CD8-positive, alpha-beta memory T cell (primary cell): Measurements from ENCODE around the gene CARS1. TPM values are rescaled to one million over a fixed set of nuclear protein-coding genes. Genes with fewer than 3 reads are reported as not detected.

ENCODE experiments used
- CTCF ChIA-PET: fragments of 350-600 bp; sonication (Branson Sonifier 250); formaldehyde crosslinking; loops from one replicate; lab custom pipeline; 2021; ENCODE audit warnings: antibody characterized with exemption; lab: Charles Lee
- POLR2A ChIA-PET: fragments of 350-600 bp; sonication (Branson Sonifier 250); formaldehyde crosslinking; loops from one replicate; lab custom pipeline; 2021; ENCODE audit warnings: antibody characterized with exemption; lab: Charles Lee
- DNase-seq, 5 donors: peaks; one replicate each; pipeline versions ENCODE4 v3.0.0 to v3.0.0-alpha.2; 2020 to 2022; ENCODE audit warnings: mixed read lengths in 1 of 5
- H3K27ac ChIP-seq: one replicate; pipeline ENCODE4 v1.7.0; 2013; ENCODE audit warnings: low read depth, mild to moderate bottlenecking, low read length, moderate library complexity
- H3K27me3 ChIP-seq: 2 replicates; pipeline ENCODE4 v1.7.0; 2013; ENCODE audit warnings: low read length, mild to moderate bottlenecking; ENCODE audit not compliant: insufficient read depth, poor library complexity, severe bottlenecking
- H3K36me3 ChIP-seq: 2 replicates; pipeline ENCODE4 v1.7.0; 2013; ENCODE audit warnings: mild to moderate bottlenecking, low read length, moderate library complexity; ENCODE audit not compliant: insufficient read depth
- H3K4me1 ChIP-seq: 2 replicates; pipeline ENCODE4 v1.7.0; 2013; ENCODE audit warnings: mild to moderate bottlenecking, low read length, moderate library complexity; ENCODE audit not compliant: insufficient read depth
- H3K4me3 ChIP-seq: 2 replicates; pipeline ENCODE4 v1.7.0; 2013; ENCODE audit warnings: mild to moderate bottlenecking, low read length
- H3K9me3 ChIP-seq: 2 replicates; pipeline ENCODE4 v1.7.0; 2013; ENCODE audit warnings: mild to moderate bottlenecking, low read length
- H3K27ac Mint-ChIP-seq, 8 donors: one replicate each; pipeline ENCODE4 v1.8.0; 2020 to 2021; ENCODE audit warnings: mixed read lengths in 8 of 8, mild to moderate bottlenecking in 6 of 8, inconsistent platforms in 3 of 8, moderate library complexity in 3 of 8
- H3K27me3 Mint-ChIP-seq, 2 donors: one replicate each; pipeline ENCODE4 v1.8.0; 2020 to 2021; ENCODE audit warnings: mixed read lengths in 2 of 2, mild to moderate bottlenecking in 1 of 2, moderate library complexity in 1 of 2
- H3K36me3 Mint-ChIP-seq, 3 donors: one replicate each; pipeline ENCODE4 v1.8.0; 2020 to 2021; ENCODE audit warnings: mixed read lengths in 3 of 3, inconsistent platforms in 1 of 3, mild to moderate bottlenecking in 1 of 3
- H3K4me1 Mint-ChIP-seq, 3 donors: one replicate each; pipeline ENCODE4 v1.8.0; 2020 to 2021; ENCODE audit warnings: mixed read lengths in 3 of 3, inconsistent platforms in 1 of 3, mild to moderate bottlenecking in 1 of 3
- H3K4me3 Mint-ChIP-seq, 7 donors: one replicate each; pipeline ENCODE4 v1.8.0; 2020 to 2021; ENCODE audit warnings: mixed read lengths in 7 of 7, mild to moderate bottlenecking in 6 of 7, moderate library complexity in 4 of 7, inconsistent platforms in 2 of 7
- H3K9me3 Mint-ChIP-seq, 5 donors: one replicate each; pipeline ENCODE4 v1.8.0; 2020 to 2022; ENCODE audit warnings: mixed read lengths in 5 of 5, mild to moderate bottlenecking in 3 of 5, moderate library complexity in 2 of 5, inconsistent platforms in 1 of 5
- polyA plus RNA-seq: library from polyadenylated mRNA; unstranded; fragments of 300-500 nt; fragmentation: Illumina TruSeq; gene quantifications from one replicate; pipeline ENCODE4 v1.2.3, GENCODE V29; 2021
- total RNA-seq, 2 experiments: library from RNA; stranded (reverse); gene quantifications; one replicate each; pipeline ENCODE4 v1.2.3, GENCODE V29; 2021

CARS1 gene
- total and polyA plus RNA-seq, 3 experiments from 2014 or later, result 43.4 to 83.3 (median 81.2) TPM

DNA sequence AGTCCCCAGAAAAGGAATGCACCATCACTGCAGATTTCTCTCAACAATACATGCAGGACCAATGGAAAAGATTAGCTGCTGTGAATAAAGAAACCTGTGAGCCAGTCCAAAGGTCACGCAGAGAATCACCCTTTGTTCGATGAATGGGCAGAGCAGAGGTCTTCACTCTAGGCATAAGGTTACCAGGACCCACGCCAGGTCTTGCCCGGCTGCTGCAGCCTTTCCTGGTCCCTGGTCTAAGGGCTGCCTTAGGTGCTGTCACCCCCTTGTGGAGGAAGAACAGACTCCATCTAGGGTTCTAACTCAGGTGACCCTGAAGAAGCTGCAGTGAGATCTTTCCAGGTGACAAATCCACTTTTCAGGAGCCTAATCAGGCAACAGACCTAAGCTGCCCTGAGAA is 36.1 kb downstream of the CARS1 start:
- Mint-ChIP-seq H3K9me3 (no peaks in the 10 kb centered on the region), H3K4me3 (no peak overlapping the region), H3K4me1 (peaks cover 19 to 60% (median 47%) of the 10 kb centered on the region in 3 donors), H3K27me3 (no peaks in the 10 kb centered on the region), H3K36me3 (peaks cover 0 to 67% (median 9%) of the 10 kb centered on the region in 3 donors), H3K27ac (peak overlapping the region in 1 of 8 donors; percentile 74)
- Histone ChIP-seq H3K27ac (no peak overlapping the region), H3K9me3 (no peaks in the 10 kb centered on the region), H3K4me3 (no peak overlapping the region), H3K36me3 (peaks cover 28% of the 10 kb centered on the region), H3K4me1 (peaks cover 35% of the 10 kb centered on the region), H3K27me3 (no peaks in the 10 kb centered on the region)
- CTCF ChIA-PET, result interaction anchor here (0.6 to 4.0 kb wide), 17 partner anchors 8 to 489 kb away, joined by 3 to 36 read pairs (median 4); no protein-coding TSS in a partner anchor
- POLR2A ChIA-PET, result no interaction called here
- peak in 3 of 5 donors; percentile 39 to 66 (median 64) for DNase-seq

DNA sequence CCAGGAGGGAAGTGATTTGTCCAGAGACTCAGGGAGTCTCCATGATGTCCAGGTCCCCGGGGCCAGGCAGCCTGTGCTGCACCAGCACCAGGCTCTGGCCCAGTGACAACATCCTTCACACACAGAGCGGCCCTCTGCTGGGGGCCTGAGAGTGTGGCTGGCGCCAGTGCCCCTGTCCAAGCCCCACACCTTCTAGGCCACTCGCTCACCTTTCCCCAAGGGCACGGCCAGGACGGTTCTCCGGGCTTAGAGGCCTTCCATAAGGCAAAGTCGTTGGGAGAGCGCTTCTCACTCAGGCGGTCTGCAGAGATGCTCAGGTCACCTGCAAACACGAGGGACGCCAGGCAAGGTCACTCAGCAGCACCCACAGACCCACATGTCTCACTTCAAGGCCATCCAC is 37.2 kb downstream of the CARS1 start:
- Mint-ChIP-seq H3K36me3 (peaks cover 0 to 68% (median 5%) of the 10 kb centered on the region in 3 donors), H3K27me3 (no peaks in the 10 kb centered on the region), H3K4me1 (peaks cover 27 to 70% (median 56%) of the 10 kb centered on the region in 3 donors), H3K27ac (peak overlapping the region in 5 of 8 donors; percentile 16 to 63 (median 39)), H3K9me3 (no peaks in the 10 kb centered on the region), H3K4me3 (no peak overlapping the region)
- Histone ChIP-seq H3K4me1 (peaks cover 46% of the 10 kb centered on the region), H3K4me3 (no peak overlapping the region), H3K27ac (no peak overlapping the region), H3K36me3 (peaks cover 27% of the 10 kb centered on the region), H3K27me3 (no peaks in the 10 kb centered on the region), H3K9me3 (no peaks in the 10 kb centered on the region)
- POLR2A ChIA-PET, result no interaction called here
- no peak for DNase-seq
- CTCF ChIA-PET, result interaction anchor here (1.2 to 4.0 kb wide), 7 partner anchors 13 to 488 kb away, joined by 3 to 36 read pairs (median 5); no protein-coding TSS in a partner anchor

DNA sequence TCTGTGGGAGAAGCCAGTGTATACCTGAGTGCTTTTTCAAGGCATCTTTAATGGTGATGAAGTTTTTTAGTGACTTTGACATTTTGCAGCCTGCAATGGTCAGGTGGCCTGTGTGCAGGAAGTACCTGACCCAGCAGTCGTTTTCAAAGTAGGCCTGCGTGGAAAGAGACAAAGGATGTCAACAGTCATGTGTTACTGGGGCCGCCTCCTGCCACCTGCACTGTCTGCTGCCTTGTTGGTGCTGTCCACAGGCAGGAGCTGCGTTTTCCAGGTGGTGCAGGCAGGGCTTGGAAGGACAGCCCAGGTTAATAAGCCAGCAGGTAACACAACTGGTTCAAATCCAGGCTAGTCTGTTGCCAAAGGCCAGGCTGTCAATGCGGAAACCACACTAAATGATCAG is 38.6 kb downstream of the CARS1 start:
- no peak for DNase-seq
- ChIA-PET CTCF (interaction anchor here (1.4 kb wide), 1 partner anchor 43 kb away, joined by 5 read pairs; no protein-coding TSS in a partner anchor), POLR2A (no interaction called here)
- Mint-ChIP-seq H3K27me3 (no peaks in the 10 kb centered on the region), H3K4me1 (peaks cover 41 to 84% (median 70%) of the 10 kb centered on the region in 3 donors), H3K4me3 (peak overlapping the region in 2 of 7 donors; percentile 20 to 36), H3K9me3 (no peaks in the 10 kb centered on the region), H3K36me3 (peaks cover 0 to 65% (median 5%) of the 10 kb centered on the region in 3 donors), H3K27ac (peak overlapping the region; percentile 33 to 95 (median 52))
- H3K27ac ChIP-seq, result no peak overlapping the region
- peaks cover 27% of the 10 kb centered on the region for H3K36me3 ChIP-seq
- H3K9me3 ChIP-seq, result no peaks in the 10 kb centered on the region
- H3K4me1 ChIP-seq, result peaks cover 57% of the 10 kb centered on the region
- H3K27me3 ChIP-seq, result no peaks in the 10 kb centered on the region
- no peak overlapping the region for H3K4me3 ChIP-seq

DNA sequence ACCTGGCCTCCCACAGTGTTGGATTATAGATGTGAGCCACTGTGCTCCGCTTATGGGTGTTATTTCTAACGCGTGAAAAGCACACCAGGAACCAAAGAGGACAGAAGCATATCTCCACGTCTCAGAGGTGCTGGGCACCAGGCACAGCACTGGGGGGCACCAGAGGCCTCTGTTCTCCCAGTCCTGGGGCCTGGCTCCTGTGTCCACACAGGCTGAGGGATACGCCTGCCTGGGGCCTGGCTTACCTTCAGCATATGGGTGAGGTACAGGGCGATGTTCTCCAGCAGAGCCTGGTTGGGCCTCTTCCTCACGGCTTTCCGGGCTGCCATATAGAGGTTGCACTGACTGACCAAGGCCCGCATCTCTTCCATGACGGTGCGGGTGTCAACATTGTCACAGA is 40.4 kb downstream of the CARS1 start:
- POLR2A ChIA-PET, result interaction anchor here (3.2 kb wide), 1 partner anchor 27 kb away, joined by 54 read pairs; the partner anchor contains the start of gene NAP1L4
- Mint-ChIP-seq H3K27ac (peak overlapping the region; percentile 29 to 92 (median 62)), H3K4me1 (peaks cover 32 to 82% (median 61%) of the 10 kb centered on the region in 3 donors)

DNA sequence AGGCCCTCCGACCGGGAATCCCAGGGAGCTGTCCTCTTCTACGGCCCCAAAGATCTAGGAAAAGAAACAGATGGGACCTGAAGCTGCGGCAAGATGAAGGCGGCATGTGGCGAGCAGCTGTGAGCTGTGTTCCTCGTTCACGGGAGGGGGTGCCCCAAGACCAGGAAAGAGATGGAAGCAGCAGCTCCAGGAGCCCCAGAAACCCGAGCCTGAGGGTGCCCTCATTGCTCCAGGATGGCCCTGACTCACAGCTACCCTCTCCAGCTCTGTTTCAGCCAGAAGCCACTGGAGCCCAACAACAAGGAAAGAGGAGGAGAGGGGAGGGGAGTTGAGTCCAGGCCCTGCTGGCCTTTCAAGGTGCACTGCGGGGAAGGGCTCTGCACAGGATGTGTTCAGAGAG is 41.4 kb downstream of the CARS1 start:
- Histone ChIP-seq H3K4me3 (no peak overlapping the region), H3K9me3 (no peaks in the 10 kb centered on the region), H3K4me1 (peaks cover 45% of the 10 kb centered on the region), H3K36me3 (peaks cover 27% of the 10 kb centered on the region), H3K27me3 (no peaks in the 10 kb centered on the region), H3K27ac (no peak overlapping the region)
- ChIA-PET CTCF (interaction anchor here (0.9 to 4.9 kb wide), 7 partner anchors 19 to 483 kb away, joined by 3 to 43 read pairs (median 6); partner anchors contain the start of gene NAP1L4), POLR2A (interaction anchor here (3.2 kb wide), 1 partner anchor 26 kb away, joined by 54 read pairs; the partner anchor contains the start of gene NAP1L4)
- Mint-ChIP-seq H3K4me1 (peaks cover 29 to 74% (median 51%) of the 10 kb centered on the region in 3 donors), H3K4me3 (no peak overlapping the region), H3K9me3 (no peaks in the 10 kb centered on the region), H3K27ac (peak overlapping the region in 6 of 8 donors; percentile 74 to 91 (median 88)), H3K27me3 (no peaks in the 10 kb centered on the region), H3K36me3 (peaks cover 0 to 70% (median 5%) of the 10 kb centered on the region in 3 donors)
- no peak for DNase-seq

More for the DNA sequence above, 40.4 kb downstream of the CARS1 start:
- peaks cover 48% of the 10 kb centered on the region for H3K4me1 ChIP-seq
- H3K9me3 Mint-ChIP-seq, result no peaks in the 10 kb centered on the region
- H3K36me3 ChIP-seq, result peaks cover 27% of the 10 kb centered on the region
- H3K27ac ChIP-seq, result no peak overlapping the region
- H3K9me3 ChIP-seq, result no peaks in the 10 kb centered on the region
- no peak for DNase-seq
- no peak overlapping the region for H3K4me3 ChIP-seq
- H3K36me3 Mint-ChIP-seq, result peaks cover 0 to 63% (median 5%) of the 10 kb centered on the region in 3 donors
- H3K27me3 Mint-ChIP-seq, result no peaks in the 10 kb centered on the region
- H3K4me3 Mint-ChIP-seq, result peak overlapping the region in 1 of 7 donors; percentile 39
- CTCF ChIA-PET, result interaction anchor here (4.9 kb wide), 1 partner anchor 26 kb away, joined by 43 read pairs; the partner anchor contains the start of gene NAP1L4
- H3K27me3 ChIP-seq, result no peaks in the 10 kb centered on the region

DNA sequence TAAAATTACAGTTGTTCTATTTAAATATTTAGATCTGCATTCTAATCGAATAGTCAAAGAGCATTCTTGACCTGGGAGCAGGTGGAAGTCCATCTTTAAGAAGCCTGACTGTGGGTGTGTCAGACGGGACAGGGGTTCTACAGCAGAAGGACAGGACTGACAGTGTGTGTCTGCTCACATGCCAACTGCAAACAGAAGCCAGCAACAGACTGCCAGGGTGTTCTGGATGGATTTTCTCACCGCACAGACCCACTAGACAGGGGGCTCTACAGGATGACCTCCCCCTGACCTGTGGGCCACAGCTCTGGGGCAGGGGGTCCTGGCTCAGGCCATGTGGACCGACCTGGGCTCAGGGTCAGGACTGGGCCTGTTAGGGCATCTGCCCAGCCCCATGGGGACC is 42.3 kb downstream of the CARS1 start:
- Histone ChIP-seq H3K36me3 (peaks cover 23% of the 10 kb centered on the region), H3K27ac (no peak overlapping the region), H3K27me3 (no peaks in the 10 kb centered on the region), H3K4me3 (peak overlapping the region; percentile 33), H3K9me3 (no peaks in the 10 kb centered on the region), H3K4me1 (peaks cover 45% of the 10 kb centered on the region)
- H3K27me3 Mint-ChIP-seq, result no peaks in the 10 kb centered on the region
- H3K36me3 Mint-ChIP-seq, result peaks cover 0 to 71% (median 5%) of the 10 kb centered on the region in 3 donors
- peak overlapping the region in 6 of 7 donors; percentile 57 to 76 (median 72) for H3K4me3 Mint-ChIP-seq
- ChIA-PET POLR2A (interaction anchor here (0.6 to 3.2 kb wide), 7 partner anchors 11 to 85 kb away, joined by 3 to 54 read pairs (median 3); partner anchors contain the start of genes CARS1, NAP1L4 and PHLDA2), CTCF (interaction anchor here (0.7 to 4.9 kb wide), 17 partner anchors 8 to 482 kb away, joined by 3 to 43 read pairs (median 3); partner anchors contain the start of genes CARS1 and NAP1L4)
- peak in 1 of 5 donors; percentile 45 for DNase-seq
- peak overlapping the region; percentile 72 to 91 (median 88) for H3K27ac Mint-ChIP-seq
- no peaks in the 10 kb centered on the region for H3K9me3 Mint-ChIP-seq
- peaks cover 28 to 74% (median 52%) of the 10 kb centered on the region in 3 donors for H3K4me1 Mint-ChIP-seq

DNA sequence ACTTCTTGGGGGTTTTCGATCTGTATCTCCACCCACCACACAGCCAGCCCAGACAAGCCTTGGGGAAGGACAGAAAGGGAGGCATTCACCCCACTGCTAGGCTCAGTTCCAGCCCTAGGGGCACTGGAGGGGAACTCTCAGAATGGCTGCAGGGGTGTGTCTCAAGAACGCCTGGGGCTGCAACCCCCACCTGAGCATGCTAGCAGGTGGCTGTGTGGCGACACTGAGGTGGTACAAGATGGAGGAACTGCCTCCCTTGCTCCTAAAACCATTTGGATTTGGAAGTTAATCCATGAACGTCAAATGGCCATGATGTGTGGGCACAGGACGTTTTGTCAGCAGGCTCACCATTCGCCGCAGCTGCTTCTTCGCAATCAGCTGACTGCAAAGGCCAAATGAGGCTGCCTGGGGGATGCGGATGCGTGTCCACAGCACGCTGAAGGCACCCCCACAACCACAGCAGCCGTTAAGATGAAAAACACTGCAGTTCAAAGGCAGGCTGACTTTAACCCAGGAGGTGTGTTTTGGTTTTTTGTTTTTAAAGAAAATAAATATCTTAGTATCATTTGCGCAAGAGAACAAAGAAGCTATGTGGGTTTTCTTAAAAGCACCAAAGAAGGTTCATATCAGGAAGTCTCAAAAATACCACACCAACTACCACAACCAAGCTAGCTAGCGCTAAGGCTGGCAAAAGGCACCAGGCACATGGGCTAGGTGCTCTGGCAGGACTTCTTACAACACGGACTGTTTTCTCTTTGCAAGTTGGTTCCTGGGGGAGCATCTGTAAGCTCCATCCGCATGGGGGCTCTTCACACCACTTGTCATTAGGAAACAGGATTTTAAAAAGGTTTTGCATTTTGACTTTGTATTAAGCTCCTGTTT is 42.9 kb downstream of the CARS1 start:
- Mint-ChIP-seq H3K9me3 (no peaks in the 10 kb centered on the region), H3K36me3 (peaks cover 0 to 72% (median 7%) of the 10 kb centered on the region in 3 donors), H3K4me1 (peaks cover 28 to 81% (median 57%) of the 10 kb centered on the region in 3 donors), H3K27me3 (no peaks in the 10 kb centered on the region), H3K4me3 (peak overlapping the region; percentile 6 to 76 (median 71)), H3K27ac (peak overlapping the region; percentile 74 to 91 (median 88))
- Histone ChIP-seq H3K9me3 (no peaks in the 10 kb centered on the region), H3K36me3 (peaks cover 22% of the 10 kb centered on the region), H3K4me1 (peaks cover 45% of the 10 kb centered on the region), H3K27me3 (no peaks in the 10 kb centered on the region), H3K27ac (no peak overlapping the region), H3K4me3 (peak overlapping the region; percentile 58)
- POLR2A ChIA-PET, result interaction anchor here (0.6 to 3.2 kb wide), 8 partner anchors 11 to 85 kb away, joined by 3 to 54 read pairs (median 4); partner anchors contain the start of genes CARS1, NAP1L4 and PHLDA2
- DNase-seq, result peak; percentile 53 to 95 (median 88)
- CTCF ChIA-PET, result interaction anchor here (0.7 to 4.9 kb wide), 16 partner anchors 8 to 481 kb away, joined by 3 to 43 read pairs (median 3); partner anchors contain the start of genes CARS1 and NAP1L4
